Epithelial cell of proximal tubule (primary cell): ENCODE results near the gene SMPD3. TPM values are rescaled to one million over a fixed set of nuclear protein-coding genes. Genes with fewer than 3 reads are reported as not detected.

ENCODE experiments used
- DNase-seq: peaks from one replicate; pipeline ENCODE4 v3.0.0-alpha.2; 2011; ENCODE audit warnings: low read depth
- H3K4me3 ChIP-seq: 2 replicates; pipeline ENCODE4 v1.5.1; 2011; ENCODE audit warnings: low read depth, mild to moderate bottlenecking, low read length
- total RNA-seq: library from RNA; depleted of rRNA; stranded (reverse); fragments of >200 nt; gene quantifications from 2 replicates; pipeline ENCODE4 v1.2.3, GENCODE V29; 2015
- TF ChIP-seq, protein P1 (sequence below): conservative IDR thresholded peaks from 2 replicates; pipeline ENCODE4 v1.5.1; 2012; ENCODE audit warnings: low read depth, mild to moderate bottlenecking, low read length

The SMPD3 gene
- total RNA-seq, 1 donor from 2014 or later = not detected

DNA sequence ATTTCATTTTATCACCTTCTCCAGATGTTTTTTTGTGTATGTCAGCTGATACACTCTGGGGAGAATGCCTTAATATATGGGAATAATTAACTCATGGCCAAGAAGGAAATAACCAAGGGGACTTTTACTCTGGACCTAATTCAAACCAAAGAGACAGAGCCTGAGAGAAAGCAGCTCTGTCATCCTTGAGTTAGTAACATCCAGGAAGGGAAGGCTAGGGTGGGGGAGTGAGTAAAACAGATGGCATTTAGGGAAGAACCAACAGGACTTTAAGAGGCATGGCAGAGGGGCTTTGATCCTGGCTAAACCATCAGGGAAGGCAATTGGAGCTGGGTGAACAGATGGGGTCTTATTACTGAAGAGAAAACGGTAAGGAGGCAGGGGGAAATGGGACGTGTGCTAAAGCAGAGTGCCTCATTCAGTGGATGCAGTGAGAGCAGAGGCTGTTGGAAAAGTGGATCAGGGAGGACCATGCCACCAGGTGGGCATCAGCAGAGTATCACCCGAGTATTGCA, 2.5 kb upstream of the SMPD3 start:
- TF ChIP-seq, protein P1, sequence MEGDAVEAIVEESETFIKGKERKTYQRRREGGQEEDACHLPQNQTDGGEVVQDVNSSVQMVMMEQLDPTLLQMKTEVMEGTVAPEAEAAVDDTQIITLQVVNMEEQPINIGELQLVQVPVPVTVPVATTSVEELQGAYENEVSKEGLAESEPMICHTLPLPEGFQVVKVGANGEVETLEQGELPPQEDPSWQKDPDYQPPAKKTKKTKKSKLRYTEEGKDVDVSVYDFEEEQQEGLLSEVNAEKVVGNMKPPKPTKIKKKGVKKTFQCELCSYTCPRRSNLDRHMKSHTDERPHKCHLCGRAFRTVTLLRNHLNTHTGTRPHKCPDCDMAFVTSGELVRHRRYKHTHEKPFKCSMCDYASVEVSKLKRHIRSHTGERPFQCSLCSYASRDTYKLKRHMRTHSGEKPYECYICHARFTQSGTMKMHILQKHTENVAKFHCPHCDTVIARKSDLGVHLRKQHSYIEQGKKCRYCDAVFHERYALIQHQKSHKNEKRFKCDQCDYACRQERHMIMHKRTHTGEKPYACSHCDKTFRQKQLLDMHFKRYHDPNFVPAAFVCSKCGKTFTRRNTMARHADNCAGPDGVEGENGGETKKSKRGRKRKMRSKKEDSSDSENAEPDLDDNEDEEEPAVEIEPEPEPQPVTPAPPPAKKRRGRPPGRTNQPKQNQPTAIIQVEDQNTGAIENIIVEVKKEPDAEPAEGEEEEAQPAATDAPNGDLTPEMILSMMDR = no peak
- no peak for DNase-seq
- H3K4me3 ChIP-seq = no peak overlapping the region

DNA sequence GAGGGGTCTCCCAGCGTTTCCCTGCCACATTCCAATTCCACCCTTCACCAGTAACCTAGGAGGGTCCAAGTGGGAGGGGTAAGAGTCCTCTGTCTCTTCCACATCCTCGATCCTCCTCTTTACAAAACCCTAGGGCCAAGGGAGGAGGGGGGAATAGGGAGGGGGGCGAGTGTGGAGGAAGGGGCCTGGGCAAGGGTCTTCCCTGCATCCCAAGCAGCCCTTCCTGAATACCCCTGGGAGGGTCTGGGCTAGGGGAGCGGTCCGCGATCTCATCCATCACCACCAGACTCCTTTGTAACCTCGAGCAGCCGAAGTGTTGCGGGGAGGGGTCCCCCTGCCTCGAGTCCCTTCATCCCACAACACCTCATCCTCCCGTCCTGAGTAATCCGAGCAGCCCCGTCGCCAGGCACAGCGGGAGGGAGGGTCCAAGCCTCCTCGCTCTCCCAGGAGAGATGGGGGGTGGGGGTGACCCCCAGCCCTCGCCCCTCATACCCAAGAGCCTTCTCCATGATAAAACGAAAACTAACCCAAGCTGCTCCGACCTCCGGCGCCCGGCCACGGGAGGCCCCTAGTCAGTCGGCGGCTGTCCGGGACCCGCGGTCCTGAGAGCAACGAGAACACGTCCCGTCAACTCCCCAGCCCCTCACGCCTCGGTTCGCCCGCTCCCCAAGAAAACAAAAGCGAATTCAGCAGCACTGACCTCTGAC, 502 bp downstream of the SMPD3 start:
- TF ChIP-seq, protein P1 = no peak
- peak overlapping the region; percentile 42 for H3K4me3 ChIP-seq
- DNase-seq = no peak

DNA sequence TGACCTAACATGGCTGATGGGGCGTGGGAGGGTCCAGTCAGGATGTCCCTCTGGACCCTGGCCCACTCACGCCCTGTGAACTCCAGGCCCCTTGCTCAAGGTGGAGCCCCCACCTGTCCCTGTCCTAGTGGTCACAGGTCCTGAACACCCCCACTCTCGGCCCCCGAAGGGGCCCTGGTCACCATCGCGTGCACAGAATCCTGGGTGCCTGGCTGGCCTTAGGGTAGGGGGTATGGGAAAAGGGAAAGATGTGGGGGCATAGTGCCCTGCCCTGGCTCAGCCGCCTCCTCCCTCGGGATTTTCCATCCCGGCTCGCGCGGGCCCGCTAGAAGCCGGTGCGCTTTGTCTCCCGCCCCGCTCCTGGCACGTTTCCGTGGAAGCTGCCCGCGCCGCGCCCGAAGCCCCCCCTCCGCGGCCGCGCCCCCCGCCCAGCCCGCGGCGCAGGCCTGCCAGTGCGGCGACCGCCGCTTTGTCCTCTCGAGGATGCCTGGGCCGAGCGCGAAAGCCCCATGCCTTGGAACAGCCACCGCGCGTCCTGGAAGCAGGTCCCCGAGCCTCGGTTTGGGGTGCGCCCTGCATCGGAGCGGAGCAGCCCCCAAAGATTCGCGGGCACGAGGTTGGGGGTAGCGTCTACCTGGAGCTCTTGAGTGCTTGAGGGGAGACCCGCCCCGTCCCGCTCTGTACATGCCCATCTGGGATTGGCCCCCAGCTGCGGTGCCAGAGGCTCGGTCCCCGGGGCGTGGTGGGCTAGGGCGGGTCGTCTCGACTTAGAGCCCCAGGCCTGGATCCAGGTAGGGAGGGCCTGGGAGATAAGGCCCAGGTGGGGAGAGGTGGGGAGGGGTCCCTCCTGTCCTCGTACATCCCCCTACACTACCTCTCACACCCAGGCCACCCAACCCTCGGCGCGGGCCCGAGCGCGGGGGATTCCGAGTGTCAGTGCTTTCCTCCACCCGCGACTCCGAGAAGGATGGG, 1.3 kb downstream of the SMPD3 start:
- DNase-seq = no peak
- TF ChIP-seq, protein P1 = no peak
- no peak overlapping the region for H3K4me3 ChIP-seq

DNA sequence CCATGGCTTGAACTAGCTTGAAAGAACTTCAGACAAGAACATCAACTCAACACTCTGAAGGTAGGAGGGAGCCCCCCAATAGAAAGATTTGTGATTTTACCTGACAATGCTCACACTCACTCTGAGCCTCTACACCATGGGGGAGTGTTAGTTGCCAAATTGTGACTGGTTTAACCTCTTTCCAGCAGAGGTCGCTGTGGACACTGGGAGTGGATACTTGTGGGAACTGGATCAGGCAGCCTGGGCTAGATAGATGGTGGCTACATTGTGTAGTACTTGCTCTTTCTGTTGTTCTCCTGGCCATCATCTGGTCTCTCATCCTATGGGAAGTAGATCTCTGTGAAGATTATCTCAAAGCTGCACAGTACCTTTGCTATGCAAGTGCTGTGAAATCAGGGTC, 2.9 kb downstream of the SMPD3 start:
- H3K4me3 ChIP-seq = no peak overlapping the region
- TF ChIP-seq, protein P1 = peak; percentile 64
- no peak for DNase-seq

DNA sequence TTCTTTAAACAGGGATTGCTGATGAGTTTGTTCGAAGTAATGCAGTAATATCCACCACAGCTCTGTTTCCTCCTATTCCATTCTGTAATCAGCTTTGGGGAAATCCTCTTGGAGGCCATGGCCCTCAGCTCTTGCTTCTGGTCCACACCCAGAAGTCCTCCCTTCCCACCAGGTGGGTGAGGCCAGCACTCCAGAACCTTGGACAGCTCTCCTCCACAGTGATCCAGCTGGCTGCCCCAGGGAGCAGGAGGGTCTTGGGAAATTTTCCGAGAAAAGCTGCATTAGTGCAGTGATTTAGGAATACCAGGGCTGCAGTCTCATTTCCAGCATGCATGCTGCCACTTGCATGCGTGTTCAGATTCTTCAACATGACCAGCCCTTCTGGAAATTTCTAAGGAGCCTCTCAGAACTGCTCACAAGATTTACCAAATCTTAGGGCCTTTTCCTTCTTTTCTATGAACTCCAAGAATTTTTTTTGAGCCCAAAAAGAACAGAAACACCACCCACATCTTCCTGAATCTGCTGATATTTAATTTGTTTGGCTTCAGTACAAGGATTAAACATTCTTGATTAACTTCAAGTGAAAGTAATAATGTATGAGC, 4.2 kb downstream of the SMPD3 start:
- no peak overlapping the region for H3K4me3 ChIP-seq
- no peak for DNase-seq
- TF ChIP-seq, protein P1 = no peak

DNA sequence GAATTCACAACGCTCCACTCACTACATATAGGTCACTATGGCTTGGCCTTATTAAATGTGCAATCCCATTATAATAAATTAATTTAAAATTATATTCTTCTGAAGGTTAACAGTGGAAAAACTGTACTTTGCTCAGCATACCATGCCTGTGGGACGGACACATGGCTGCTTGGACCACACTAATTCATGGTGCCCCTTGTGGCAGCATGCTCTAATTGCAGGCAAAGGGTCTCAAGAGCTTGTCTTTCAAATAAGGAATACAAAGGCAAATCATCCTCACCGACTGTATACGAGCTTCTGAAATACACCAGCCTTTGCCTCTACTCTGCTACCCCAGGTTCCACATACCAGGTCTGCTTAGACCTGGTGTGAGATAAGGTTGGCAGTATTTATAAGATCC, 11.7 kb downstream of the SMPD3 start:
- H3K4me3 ChIP-seq = no peak overlapping the region
- TF ChIP-seq, protein P1 = peak; percentile 40
- DNase-seq = no peak
